ENCODE measurements around the gene TP73. TPM values are rescaled to one million over a fixed set of nuclear protein-coding genes. Genes with fewer than 3 reads are reported as not detected.

Gene TP73
- total RNA-seq, 2 experiments from 2014 or later, result not detected

DNA sequence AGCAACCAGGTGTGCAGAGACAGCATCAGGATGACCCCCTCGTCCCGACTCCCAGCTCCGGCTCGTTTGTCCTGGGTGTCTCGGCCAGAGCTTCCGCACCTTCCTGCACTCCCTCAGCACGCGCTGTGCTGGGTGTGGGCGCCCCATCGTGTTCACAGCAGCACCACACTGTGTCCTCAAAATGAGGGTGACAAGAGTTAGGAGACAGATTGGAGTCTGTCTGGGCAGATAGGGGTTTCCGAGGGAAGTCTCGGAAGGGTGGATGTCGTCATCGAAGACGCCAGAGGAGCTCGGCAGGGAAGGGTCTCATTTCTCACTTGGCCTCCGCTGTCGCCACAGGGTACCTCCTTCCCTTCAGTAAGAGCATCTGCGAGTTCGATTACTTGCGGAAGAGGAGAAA lies 104.1 kb downstream of the TP73 start:
- Mint-ChIP-seq H3K27me3 (peaks cover 22% of the 10 kb centered on the region), H3K27ac (no peak overlapping the region), H3K4me1 (ENCODE audit: low read depth) (no peaks in the 10 kb centered on the region), H3K36me3 (ENCODE audit: low read depth) (no peaks in the 10 kb centered on the region), H3K9me3 (no peaks in the 10 kb centered on the region), H3K4me3 (no peak overlapping the region)
- peaks cover 0 to 13% of the 10 kb centered on the region in 2 experiments for H3K9me3 ChIP-seq (ENCODE audit: control insufficient read depth in 1 of 2, insufficient read depth in 1 of 2, low read length in 2 of 2)
- peaks cover 9 to 20% of the 10 kb centered on the region in 2 experiments for H3K27me3 ChIP-seq (ENCODE audit: control insufficient read depth in 1 of 2, insufficient read depth in 2 of 2, low read length in 2 of 2)
- no peak for ATAC-seq (ENCODE audit: poor library complexity)
- ChIA-PET POLR2A (no interaction called here), CTCF (interaction anchor here (0.6 kb wide), 1 partner anchor 1613 kb away, joined by 3 read pairs; no protein-coding TSS in a partner anchor)
- H3K27ac ChIP-seq (ENCODE audit: low read depth in 1 of 2, low read length in 2 of 2), result no peak overlapping the region
- no peak for DNase-seq
- H3K4me1 ChIP-seq (ENCODE audit: insufficient read depth, low read length), result no peaks in the 10 kb centered on the region
- intact Hi-C loops (cut with DNase I, micrococcal nuclease), result no loop called here
- H3K4me3 ChIP-seq (ENCODE audit: low read length), result no peak overlapping the region
- TF ChIP-seq, protein P1, sequence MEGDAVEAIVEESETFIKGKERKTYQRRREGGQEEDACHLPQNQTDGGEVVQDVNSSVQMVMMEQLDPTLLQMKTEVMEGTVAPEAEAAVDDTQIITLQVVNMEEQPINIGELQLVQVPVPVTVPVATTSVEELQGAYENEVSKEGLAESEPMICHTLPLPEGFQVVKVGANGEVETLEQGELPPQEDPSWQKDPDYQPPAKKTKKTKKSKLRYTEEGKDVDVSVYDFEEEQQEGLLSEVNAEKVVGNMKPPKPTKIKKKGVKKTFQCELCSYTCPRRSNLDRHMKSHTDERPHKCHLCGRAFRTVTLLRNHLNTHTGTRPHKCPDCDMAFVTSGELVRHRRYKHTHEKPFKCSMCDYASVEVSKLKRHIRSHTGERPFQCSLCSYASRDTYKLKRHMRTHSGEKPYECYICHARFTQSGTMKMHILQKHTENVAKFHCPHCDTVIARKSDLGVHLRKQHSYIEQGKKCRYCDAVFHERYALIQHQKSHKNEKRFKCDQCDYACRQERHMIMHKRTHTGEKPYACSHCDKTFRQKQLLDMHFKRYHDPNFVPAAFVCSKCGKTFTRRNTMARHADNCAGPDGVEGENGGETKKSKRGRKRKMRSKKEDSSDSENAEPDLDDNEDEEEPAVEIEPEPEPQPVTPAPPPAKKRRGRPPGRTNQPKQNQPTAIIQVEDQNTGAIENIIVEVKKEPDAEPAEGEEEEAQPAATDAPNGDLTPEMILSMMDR (IDR thresholded peaks at IDR 0.05), result no peak
- H3K36me3 ChIP-seq (ENCODE audit: insufficient read depth, low read length), result no peaks in the 10 kb centered on the region

DNA sequence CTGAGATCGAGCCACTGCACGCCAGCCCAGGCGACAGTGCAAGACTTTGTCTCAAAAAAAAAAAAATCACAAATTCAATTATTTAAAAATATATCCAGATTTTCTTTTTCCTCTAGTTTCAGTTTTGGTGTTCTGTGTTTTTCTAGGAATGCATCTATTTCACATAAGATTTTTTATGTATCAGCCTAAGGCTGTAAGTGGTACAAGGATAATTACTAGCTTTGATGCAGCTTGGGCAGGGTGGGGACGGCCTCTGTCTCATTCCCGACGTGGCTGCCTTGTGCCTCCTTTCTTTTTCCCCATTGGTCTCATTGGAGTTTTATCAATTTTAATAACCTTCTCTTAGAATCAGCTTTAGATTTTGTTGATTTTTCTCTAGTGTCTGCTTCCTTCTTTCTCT lies 106.8 kb downstream of the TP73 start:
- TF ChIP-seq, protein P1 (IDR thresholded peaks at IDR 0.05), result no peak
- H3K27me3 Mint-ChIP-seq, result peaks cover 26% of the 10 kb centered on the region

DNA sequence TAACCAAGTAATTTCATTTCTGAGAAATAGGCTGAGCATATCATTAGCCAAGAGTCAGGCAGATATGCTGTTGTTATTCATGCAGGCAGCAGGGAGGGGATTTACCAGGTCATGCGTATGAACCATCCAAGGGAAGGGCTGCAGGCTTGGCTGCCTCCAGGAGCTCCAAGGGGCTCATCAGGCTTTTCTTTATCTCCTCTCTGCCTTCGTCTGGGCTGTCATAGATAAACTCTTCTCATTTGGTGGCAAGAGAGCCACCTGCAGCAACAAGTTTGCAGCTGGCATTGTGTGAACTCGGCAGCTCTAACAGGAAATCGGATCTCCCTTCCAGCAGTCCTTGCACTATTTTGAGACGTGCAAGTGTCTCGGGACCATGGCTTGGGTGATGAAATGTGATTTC lies 107.5 kb downstream of the TP73 start:
- H3K27me3 ChIP-seq (ENCODE audit: control insufficient read depth in 1 of 2, insufficient read depth in 2 of 2, low read length in 2 of 2), result peaks cover 12 to 20% of the 10 kb centered on the region in 2 experiments
- no peaks in the 10 kb centered on the region for H3K36me3 ChIP-seq (ENCODE audit: insufficient read depth, low read length)
- intact Hi-C loops (cut with DNase I, micrococcal nuclease), result no loop called here
- Mint-ChIP-seq H3K27me3 (peaks cover 32% of the 10 kb centered on the region), H3K36me3 (ENCODE audit: low read depth) (no peaks in the 10 kb centered on the region), H3K27ac (no peak overlapping the region), H3K9me3 (no peaks in the 10 kb centered on the region), H3K4me1 (ENCODE audit: low read depth) (no peaks in the 10 kb centered on the region), H3K4me3 (no peak overlapping the region)
- CTCF ChIA-PET, result no interaction called here
- no peak for ATAC-seq (ENCODE audit: poor library complexity)
- POLR2A ChIA-PET, result no interaction called here
- H3K9me3 ChIP-seq (ENCODE audit: control insufficient read depth in 1 of 2, insufficient read depth in 1 of 2, low read length in 2 of 2), result peaks cover 0 to 19% of the 10 kb centered on the region in 2 experiments
- H3K27ac ChIP-seq (ENCODE audit: low read depth in 1 of 2, low read length in 2 of 2), result no peak overlapping the region
- TF ChIP-seq, protein P1 (IDR thresholded peaks at IDR 0.05), result no peak
- H3K4me1 ChIP-seq (ENCODE audit: insufficient read depth, low read length), result no peaks in the 10 kb centered on the region
- no peak for DNase-seq
- no peak overlapping the region for H3K4me3 ChIP-seq (ENCODE audit: low read length)

More for the DNA sequence above, 106.8 kb downstream of the TP73 start:
- peaks cover 0 to 19% of the 10 kb centered on the region in 2 experiments for H3K9me3 ChIP-seq (ENCODE audit: control insufficient read depth in 1 of 2, insufficient read depth in 1 of 2, low read length in 2 of 2)
- Mint-ChIP-seq H3K4me3 (no peak overlapping the region), H3K27ac (no peak overlapping the region), H3K4me1 (ENCODE audit: low read depth) (no peaks in the 10 kb centered on the region), H3K36me3 (ENCODE audit: low read depth) (no peaks in the 10 kb centered on the region), H3K9me3 (no peaks in the 10 kb centered on the region)
- H3K4me3 ChIP-seq (ENCODE audit: low read length), result no peak overlapping the region
- H3K36me3 ChIP-seq (ENCODE audit: insufficient read depth, low read length), result no peaks in the 10 kb centered on the region
- intact Hi-C loops (cut with DNase I, micrococcal nuclease), result no loop called here
- ATAC-seq (ENCODE audit: poor library complexity) (no peak), DNase-seq (no peak)
- ChIA-PET CTCF (no interaction called here), POLR2A (no interaction called here)
- peaks cover 12 to 20% of the 10 kb centered on the region in 2 experiments for H3K27me3 ChIP-seq (ENCODE audit: control insufficient read depth in 1 of 2, insufficient read depth in 2 of 2, low read length in 2 of 2)
- no peak overlapping the region for H3K27ac ChIP-seq (ENCODE audit: low read depth in 1 of 2, low read length in 2 of 2)
- H3K4me1 ChIP-seq (ENCODE audit: insufficient read depth, low read length), result no peaks in the 10 kb centered on the region
